Measurements from ENCODE around the gene FFAR3.

FFAR3 gene

GRCh38 chr19:35318679-35319448 lies 39.4 kb upstream of the FFAR3 start:
- H3K4me1 Mint-ChIP-seq (ENCODE audit: low read depth), result peaks cover 11% of the 10 kb centered on the region
- H3K27ac Mint-ChIP-seq, result peak overlapping the region; percentile 55
- H3K9me3 Mint-ChIP-seq, result peaks cover 2% of the 10 kb centered on the region
- peaks cover 9% of the 10 kb centered on the region for H3K27me3 Mint-ChIP-seq
- DNase-seq, result no peak
- no peak overlapping the region for H3K4me3 Mint-ChIP-seq
- H3K36me3 Mint-ChIP-seq (ENCODE audit: low read depth), result no peaks in the 10 kb centered on the region

GRCh38 chr19:35320065-35320713 lies 38.1 kb upstream of the FFAR3 start:
- Mint-ChIP-seq H3K27me3 (peaks cover 9% of the 10 kb centered on the region), H3K4me1 (ENCODE audit: low read depth) (peaks cover 11% of the 10 kb centered on the region), H3K27ac (no peak overlapping the region), H3K9me3 (peaks cover 2% of the 10 kb centered on the region), H3K4me3 (no peak overlapping the region), H3K36me3 (ENCODE audit: low read depth) (no peaks in the 10 kb centered on the region)
- DNase-seq, result no peak

- H3K27ac Mint-ChIP-seq, result no peak overlapping the region
- no peak for DNase-seq
- H3K9me3 Mint-ChIP-seq, result peaks cover 2% of the 10 kb centered on the region
- H3K36me3 Mint-ChIP-seq (ENCODE audit: low read depth), result no peaks in the 10 kb centered on the region
- H3K27me3 Mint-ChIP-seq, result peaks cover 9% of the 10 kb centered on the region
- H3K4me3 Mint-ChIP-seq, result no peak overlapping the region
- H3K4me1 Mint-ChIP-seq (ENCODE audit: low read depth), result peaks cover 11% of the 10 kb centered on the region
Observed at GRCh38 chr19:35321291-35321690, 37.0 kb upstream of the FFAR3 start.

- peaks cover 2% of the 10 kb centered on the region for H3K9me3 Mint-ChIP-seq
- no peaks in the 10 kb centered on the region for H3K36me3 Mint-ChIP-seq (ENCODE audit: low read depth)
- no peak overlapping the region for H3K27ac Mint-ChIP-seq
- DNase-seq, result no peak
- H3K4me3 Mint-ChIP-seq, result no peak overlapping the region
- H3K4me1 Mint-ChIP-seq (ENCODE audit: low read depth), result peaks cover 11% of the 10 kb centered on the region
- H3K27me3 Mint-ChIP-seq, result peaks cover 9% of the 10 kb centered on the region
Observed at GRCh38 chr19:35322014-35322413, 36.2 kb upstream of the FFAR3 start.

- no peaks in the 10 kb centered on the region for H3K36me3 Mint-ChIP-seq (ENCODE audit: low read depth)
- H3K4me3 Mint-ChIP-seq, result no peak overlapping the region
- no peak for DNase-seq
- peaks cover 10% of the 10 kb centered on the region for H3K4me1 Mint-ChIP-seq (ENCODE audit: low read depth)
- no peaks in the 10 kb centered on the region for H3K9me3 Mint-ChIP-seq
- peaks cover 9% of the 10 kb centered on the region for H3K27me3 Mint-ChIP-seq
- H3K27ac Mint-ChIP-seq, result no peak overlapping the region
Observed at GRCh38 chr19:35327642-35328041, 30.6 kb upstream of the FFAR3 start.

- no peak for DNase-seq
- Mint-ChIP-seq H3K4me1 (ENCODE audit: low read depth) (peaks cover 21% of the 10 kb centered on the region), H3K36me3 (ENCODE audit: low read depth) (no peaks in the 10 kb centered on the region), H3K27ac (peak within 1 kb of the TSS; percentile 1), H3K27me3 (peaks cover 9% of the 10 kb centered on the region), H3K4me3 (no peak within 1 kb of the TSS), H3K9me3 (no peaks in the 10 kb centered on the region)
Observed at GRCh38 chr19:35328851-35329285, 29.4 kb upstream of the FFAR3 start, which contains the start of gene CD22. Gene CD22, plus strand, starts transcription at chr19:35329187. Its CDS starts 2,854 bp downstream, at chr19:35332041.

GRCh38 chr19:35329323-35329722 lies 28.9 kb upstream of the FFAR3 start:
- no peaks in the 10 kb centered on the region for H3K36me3 Mint-ChIP-seq (ENCODE audit: low read depth)
- no peak for DNase-seq
- H3K4me1 Mint-ChIP-seq (ENCODE audit: low read depth), result peaks cover 24% of the 10 kb centered on the region
- H3K27me3 Mint-ChIP-seq, result peaks cover 9% of the 10 kb centered on the region
- no peak overlapping the region for H3K27ac Mint-ChIP-seq
- H3K4me3 Mint-ChIP-seq, result no peak overlapping the region
- H3K9me3 Mint-ChIP-seq, result no peaks in the 10 kb centered on the region

GRCh38 chr19:35330475-35330874 lies 27.8 kb upstream of the FFAR3 start:
- Mint-ChIP-seq H3K4me1 (ENCODE audit: low read depth) (peaks cover 29% of the 10 kb centered on the region), H3K27ac (no peak overlapping the region), H3K4me3 (no peak overlapping the region), H3K36me3 (ENCODE audit: low read depth) (no peaks in the 10 kb centered on the region), H3K27me3 (peaks cover 9% of the 10 kb centered on the region), H3K9me3 (no peaks in the 10 kb centered on the region)
- DNase-seq, result no peak

- no peak for DNase-seq
- H3K27me3 Mint-ChIP-seq, result peaks cover 11% of the 10 kb centered on the region
- H3K4me3 Mint-ChIP-seq, result no peak overlapping the region
- H3K9me3 Mint-ChIP-seq, result no peaks in the 10 kb centered on the region
- no peak overlapping the region for H3K27ac Mint-ChIP-seq
- H3K4me1 Mint-ChIP-seq (ENCODE audit: low read depth), result peaks cover 29% of the 10 kb centered on the region
- H3K36me3 Mint-ChIP-seq (ENCODE audit: low read depth), result no peaks in the 10 kb centered on the region
Observed at GRCh38 chr19:35331551-35332214, 26.6 kb upstream of the FFAR3 start.

- no peaks in the 10 kb centered on the region for H3K9me3 Mint-ChIP-seq
- H3K36me3 Mint-ChIP-seq (ENCODE audit: low read depth), result no peaks in the 10 kb centered on the region
- H3K27me3 Mint-ChIP-seq, result peaks cover 11% of the 10 kb centered on the region
- peak overlapping the region; percentile 30 for H3K27ac Mint-ChIP-seq
- DNase-seq, result no peak
- peaks cover 29% of the 10 kb centered on the region for H3K4me1 Mint-ChIP-seq (ENCODE audit: low read depth)
- H3K4me3 Mint-ChIP-seq, result no peak overlapping the region
Observed at GRCh38 chr19:35332817-35333216, 25.4 kb upstream of the FFAR3 start.

GRCh38 chr19:35334144-35334753 lies 24.0 kb upstream of the FFAR3 start:
- no peak for DNase-seq
- H3K4me1 Mint-ChIP-seq (ENCODE audit: low read depth), result peaks cover 22% of the 10 kb centered on the region
- no peak overlapping the region for H3K4me3 Mint-ChIP-seq
- H3K36me3 Mint-ChIP-seq (ENCODE audit: low read depth), result no peaks in the 10 kb centered on the region
- no peaks in the 10 kb centered on the region for H3K9me3 Mint-ChIP-seq
- H3K27ac Mint-ChIP-seq, result no peak overlapping the region
- H3K27me3 Mint-ChIP-seq, result peaks cover 11% of the 10 kb centered on the region

GRCh38 chr19:35336166-35336955 lies 21.9 kb upstream of the FFAR3 start:
- Mint-ChIP-seq H3K36me3 (ENCODE audit: low read depth) (no peaks in the 10 kb centered on the region), H3K4me3 (no peak overlapping the region), H3K9me3 (no peaks in the 10 kb centered on the region)

GRCh38 chr19:35337097-35337983 lies 20.9 kb upstream of the FFAR3 start:
- no peaks in the 10 kb centered on the region for H3K36me3 Mint-ChIP-seq (ENCODE audit: low read depth)
- peaks cover 22% of the 10 kb centered on the region for H3K4me1 Mint-ChIP-seq (ENCODE audit: low read depth)
- H3K4me3 Mint-ChIP-seq, result no peak overlapping the region
- H3K27ac Mint-ChIP-seq, result no peak overlapping the region
- DNase-seq, result no peak
- peaks cover 2% of the 10 kb centered on the region for H3K27me3 Mint-ChIP-seq
- H3K9me3 Mint-ChIP-seq, result no peaks in the 10 kb centered on the region

More at GRCh38 chr19:35336166-35336955, 21.9 kb upstream of the FFAR3 start:
- no peak for DNase-seq
- no peak overlapping the region for H3K27ac Mint-ChIP-seq
- H3K4me1 Mint-ChIP-seq (ENCODE audit: low read depth), result peaks cover 22% of the 10 kb centered on the region
- H3K27me3 Mint-ChIP-seq, result peaks cover 2% of the 10 kb centered on the region
